Astrocyte (in vitro differentiated cells and primary cell): Measurements from ENCODE around the gene ACY1.

Experiments
- CTCF ChIP-seq: IDR thresholded peaks from 2 replicates; pipeline ENCODE4 v1.5.1; 2011; ENCODE audit warnings: low read depth, mild to moderate bottlenecking, inconsistent platforms, low read length, moderate library complexity; ENCODE audit not compliant: insufficient read depth
- EZH2 ChIP-seq: IDR thresholded peaks from 2 replicates; pipeline ENCODE4 v1.6.1; 2012; ENCODE audit warnings: mild to moderate bottlenecking, low read length, inconsistent platforms; ENCODE audit not compliant: insufficient read depth

GRCh38 chr3:52029535-52029934 is 46.2 kb downstream of the ACY1 start:
- TF ChIP-seq CTCF (no peak), EZH2 (no peak)
